SK-N-SH treated with all-trans-retinoic acid at 6 μM for 48 hours (cell line): ENCODE measurements around the gene LGMN.

Source experiments
- ARNTL ChIP-seq: fragments of 450-650 bp; formaldehyde crosslinking; IDR thresholded peaks from 2 replicates; pipeline ENCODE4 v1.5.0; 2020; ENCODE audit warnings: low read depth, mild to moderate bottlenecking, moderate library complexity, borderline replicate concordance
- CSDC2 ChIP-seq: fragments of 250-450 bp; sonication (Bioruptor Pico); IDR thresholded peaks from 2 replicates; pipeline ENCODE4 v1.5.0; 2020; ENCODE audit warnings: mild to moderate bottlenecking, moderate library complexity
- ESRRG ChIP-seq: fragments of 250-450 bp; sonication (Bioruptor Pico); IDR thresholded peaks from 2 replicates; pipeline ENCODE4 v1.6.1; 2021; ENCODE audit warnings: mild to moderate bottlenecking
- PATZ1 ChIP-seq: fragments of 250-450 bp; sonication (Bioruptor Pico); IDR thresholded peaks from 2 replicates; pipeline ENCODE4 v1.8.0; 2020; ENCODE audit warnings: mild to moderate bottlenecking, moderate library complexity, borderline replicate concordance
- PPARA ChIP-seq: fragments of 250-450 bp; sonication (Bioruptor Pico); IDR thresholded peaks from 2 replicates; pipeline ENCODE4 v1.5.0; 2020; ENCODE audit warnings: mild to moderate bottlenecking, borderline replicate concordance
- RARB ChIP-seq: fragments of 250-450 bp; sonication (Bioruptor Pico); IDR thresholded peaks from 2 replicates; pipeline ENCODE4 v1.8.0; 2021; ENCODE audit warnings: mild to moderate bottlenecking, moderate library complexity
- SNAI2 ChIP-seq: fragments of 250-450 bp; sonication (Bioruptor Pico); IDR thresholded peaks from 2 replicates; pipeline ENCODE4 v1.5.0; 2020; ENCODE audit warnings: mild to moderate bottlenecking, moderate library complexity
- TCF4 ChIP-seq: fragments of 250-450 bp; sonication (Bioruptor Pico); IDR thresholded peaks from 2 replicates; pipeline ENCODE4 v1.8.0; 2021; ENCODE audit warnings: mild to moderate bottlenecking, moderate library complexity, borderline replicate concordance
- TOX ChIP-seq: fragments of 250-450 bp; sonication (Bioruptor Pico); IDR thresholded peaks from 2 replicates; pipeline ENCODE4 v1.8.0; 2021; ENCODE audit warnings: mild to moderate bottlenecking, moderate library complexity, borderline replicate concordance
- TSHZ2 ChIP-seq: fragments of 250-450 bp; sonication (Bioruptor Pico); IDR thresholded peaks from 2 replicates; pipeline ENCODE4 v1.5.0; 2020; ENCODE audit warnings: mild to moderate bottlenecking, moderate library complexity
- ZFP3 ChIP-seq: fragments of 250-450 bp; sonication (Bioruptor Pico); IDR thresholded peaks from 2 replicates; pipeline ENCODE4 v1.5.0; 2020; ENCODE audit warnings: mild to moderate bottlenecking, moderate library complexity
- ZNF70 ChIP-seq: fragments of 450-650 bp; formaldehyde crosslinking; IDR thresholded peaks from 2 replicates; pipeline ENCODE4 v1.5.0; 2020; ENCODE audit warnings: mild to moderate bottlenecking, moderate library complexity

GRCh38 chr14:92781350-92781749 lies 32.9 kb upstream of the LGMN start:
- no peak for TF ChIP-seq PPARA (CRISPR knock-in tag)
- no peak for TF ChIP-seq RARB (CRISPR knock-in tag)
- no peak for TF ChIP-seq PATZ1 (CRISPR knock-in tag)
- TF ChIP-seq ESRRG (CRISPR knock-in tag) = no peak
- TF ChIP-seq TSHZ2 (CRISPR knock-in tag) = no peak
- TF ChIP-seq TOX = no peak
- no peak for TF ChIP-seq ARNTL (CRISPR knock-in tag)
- TF ChIP-seq SNAI2 (CRISPR knock-in tag) = no peak
- no peak for TF ChIP-seq ZFP3
- no peak for TF ChIP-seq ZNF70
- no peak for TF ChIP-seq CSDC2 (CRISPR knock-in tag)
- TF ChIP-seq TCF4 = no peak
